CD4-positive, CD25-positive, alpha-beta regulatory T cell (primary cell): ENCODE results near the gene CABP4. TPM values are rescaled to one million over a fixed set of nuclear protein-coding genes. Genes with fewer than 3 reads are reported as not detected.
A peak's percentile ranks its signal among the peaks of the same experiment; 100 is the strongest.

Source experiments
- ATAC-seq, 2 donors: fragments of 150-1000 bp; cut with Tn5 transposase; one replicate each; pipeline ENCODE4 v1.10.0; 2021; ENCODE audit warnings: low read depth in 2 of 2, moderate number of reproducible peaks in 2 of 2, moderate library complexity in 1 of 2
- DNase-seq, 3 donors: peaks; one replicate each; pipeline versions ENCODE4 v3.0.0 to v3.0.0-alpha.2; 2012 to 2022; ENCODE audit warnings: mixed read lengths in 1 of 3
- H3K27ac ChIP-seq: one replicate; pipeline ENCODE4 v1.7.0; 2013; ENCODE audit warnings: mild to moderate bottlenecking, low read length; ENCODE audit not compliant: insufficient read depth, poor library complexity, severe bottlenecking
- H3K27me3 ChIP-seq: one replicate; pipeline ENCODE4 v1.7.0; 2013; ENCODE audit warnings: low read length; ENCODE audit not compliant: control insufficient read depth, insufficient read depth
- H3K36me3 ChIP-seq: one replicate; pipeline ENCODE4 v1.7.0; 2013; ENCODE audit warnings: mild to moderate bottlenecking, low read length, moderate library complexity; ENCODE audit not compliant: control insufficient read depth, insufficient read depth
- H3K4me1 ChIP-seq: 2 replicates; pipeline ENCODE4 v1.7.0; 2013; ENCODE audit warnings: mild to moderate bottlenecking, low read length; ENCODE audit not compliant: insufficient read depth, control insufficient read depth, poor library complexity, severe bottlenecking
- H3K4me3 ChIP-seq: one replicate; pipeline ENCODE4 v1.7.0; 2013; ENCODE audit warnings: low read depth, mild to moderate bottlenecking, low read length, moderate library complexity
- H3K9me3 ChIP-seq, 2 experiments: 1 replicate in 1 of 2; 2 replicates in 1 of 2; pipeline ENCODE4 v1.7.0; 2013; ENCODE audit warnings: low read length in 2 of 2, mild to moderate bottlenecking in 1 of 2, moderate library complexity in 1 of 2; ENCODE audit not compliant: control insufficient read depth in 2 of 2
- H3K27ac Mint-ChIP-seq, 3 donors: one replicate each; pipeline ENCODE4 v1.8.0; 2020 to 2022; ENCODE audit warnings: mild to moderate bottlenecking in 3 of 3, mixed read lengths in 3 of 3, moderate library complexity in 2 of 3
- H3K27me3 Mint-ChIP-seq: one replicate; pipeline ENCODE4 v1.8.0; 2022; ENCODE audit warnings: mild to moderate bottlenecking, mixed read lengths
- H3K36me3 Mint-ChIP-seq: one replicate; pipeline ENCODE4 v1.8.0; 2020; ENCODE audit warnings: mixed read lengths
- H3K4me1 Mint-ChIP-seq, 4 donors: one replicate each; pipeline ENCODE4 v1.8.0; 2020 to 2022; ENCODE audit warnings: mixed read lengths in 4 of 4, mild to moderate bottlenecking in 1 of 4
- H3K4me3 Mint-ChIP-seq, 4 donors: one replicate each; pipeline ENCODE4 v1.8.0; 2020 to 2022; ENCODE audit warnings: mild to moderate bottlenecking in 4 of 4, mixed read lengths in 4 of 4, moderate library complexity in 3 of 4
- H3K9me3 Mint-ChIP-seq, 7 donors: one replicate each; pipeline ENCODE4 v1.8.0; 2020 to 2022; ENCODE audit warnings: mixed read lengths in 7 of 7, mild to moderate bottlenecking in 3 of 7, moderate library complexity in 2 of 7
- polyA plus RNA-seq, 4 donors: library from polyadenylated mRNA; unstranded; fragments of 300-500 nt; fragmentation: Illumina TruSeq; gene quantifications; one replicate each; pipeline ENCODE4 v1.2.3, GENCODE V29; 2021
- total RNA-seq: library from RNA; stranded (reverse); gene quantifications from one replicate; pipeline ENCODE4 v1.2.3, GENCODE V29; 2022

CABP4 gene
- total and polyA plus RNA-seq, 5 donors from 2014 or later = 0.57 to 13.2 (median 0.96) TPM

GRCh38 chr11:67506426-67507051 lies 51.4 kb downstream of the CABP4 start:
- peak overlapping the region; percentile 98 for H3K27ac ChIP-seq
- H3K27me3 Mint-ChIP-seq = peaks cover 23% of the 10 kb centered on the region
- no peak for ATAC-seq
- peaks cover 7 to 45% (median 29%) of the 10 kb centered on the region in 4 donors for H3K4me1 Mint-ChIP-seq
- peaks cover 10% of the 10 kb centered on the region for H3K36me3 ChIP-seq
- H3K4me3 Mint-ChIP-seq = peak overlapping the region; percentile 90 to 98 (median 94)
- peak overlapping the region; percentile 86 to 96 (median 92) for H3K27ac Mint-ChIP-seq
- peak overlapping the region; percentile 47 for H3K4me3 ChIP-seq
- H3K27me3 ChIP-seq = peaks cover 5% of the 10 kb centered on the region
- no peaks in the 10 kb centered on the region for H3K9me3 ChIP-seq
- no peak for DNase-seq
- peaks cover 49% of the 10 kb centered on the region for H3K4me1 ChIP-seq
- no peaks in the 10 kb centered on the region for H3K36me3 Mint-ChIP-seq
- no peaks in the 10 kb centered on the region for H3K9me3 Mint-ChIP-seq

GRCh38 chr11:67507242-67507863 lies 52.2 kb downstream of the CABP4 start:
- Mint-ChIP-seq H3K9me3 (no peaks in the 10 kb centered on the region), H3K36me3 (no peaks in the 10 kb centered on the region), H3K4me3 (peak overlapping the region; percentile 90 to 96 (median 91)), H3K27me3 (peaks cover 23% of the 10 kb centered on the region), H3K27ac (peak overlapping the region; percentile 86 to 96 (median 94)), H3K4me1 (peaks cover 7 to 45% (median 29%) of the 10 kb centered on the region in 4 donors)
- Histone ChIP-seq H3K4me3 (peak overlapping the region; percentile 52), H3K27me3 (peaks cover 9% of the 10 kb centered on the region), H3K4me1 (peaks cover 49% of the 10 kb centered on the region), H3K27ac (peak overlapping the region; percentile 98), H3K36me3 (peaks cover 3% of the 10 kb centered on the region), H3K9me3 (no peaks in the 10 kb centered on the region)
- ATAC-seq (no peak), DNase-seq (peak in 1 of 3 donors; percentile 18)

- Mint-ChIP-seq H3K4me1 (peaks cover 7 to 40% (median 26%) of the 10 kb centered on the region in 4 donors), H3K4me3 (peak within 1 kb of the TSS; percentile 90 to 96 (median 91)), H3K27me3 (peaks cover 23% of the 10 kb centered on the region), H3K36me3 (no peaks in the 10 kb centered on the region), H3K9me3 (no peaks in the 10 kb centered on the region), H3K27ac (peak within 1 kb of the TSS; percentile 94 to 96 (median 94))
- Histone ChIP-seq H3K4me3 (peak within 1 kb of the TSS; percentile 66), H3K36me3 (no peaks in the 10 kb centered on the region), H3K27ac (peak within 1 kb of the TSS; percentile 98), H3K27me3 (peaks cover 9% of the 10 kb centered on the region), H3K9me3 (no peaks in the 10 kb centered on the region), H3K4me1 (peaks cover 46% of the 10 kb centered on the region)
- DNase-seq (peak; percentile 95 to 99 (median 96)), ATAC-seq (peak; percentile 77 to 79)
These were observed 52.8 kb downstream of the CABP4 start, which contains the start of gene CDK2AP2 for GRCh38 chr11:67507864-67508485. Gene CDK2AP2, minus strand, starts transcription at chr11:67508162. Its CDS starts 80 bp downstream, at chr11:67508082.

- peaks cover 39% of the 10 kb centered on the region for H3K4me1 ChIP-seq
- peak; percentile 97 to 99 (median 98) for DNase-seq
- no peaks in the 10 kb centered on the region for H3K9me3 Mint-ChIP-seq
- H3K4me1 Mint-ChIP-seq = peaks cover 7 to 34% (median 22%) of the 10 kb centered on the region in 4 donors
- H3K27ac ChIP-seq = peak overlapping the region; percentile 98
- H3K36me3 Mint-ChIP-seq = no peaks in the 10 kb centered on the region
- H3K27me3 Mint-ChIP-seq = peaks cover 27% of the 10 kb centered on the region
- H3K27ac Mint-ChIP-seq = peak overlapping the region; percentile 94 to 96 (median 94)
- H3K4me3 Mint-ChIP-seq = peak overlapping the region; percentile 90 to 96 (median 91)
- no peaks in the 10 kb centered on the region for H3K36me3 ChIP-seq
- ATAC-seq = peak; percentile 35 to 44
- peaks cover 9% of the 10 kb centered on the region for H3K27me3 ChIP-seq
- H3K4me3 ChIP-seq = peak overlapping the region; percentile 66
- H3K9me3 ChIP-seq = no peaks in the 10 kb centered on the region
These were observed 53.5 kb downstream of the CABP4 start for GRCh38 chr11:67508486-67509121.

GRCh38 chr11:67510023-67510345 lies 54.8 kb downstream of the CABP4 start:
- Histone ChIP-seq H3K9me3 (no peaks in the 10 kb centered on the region), H3K4me1 (peaks cover 34% of the 10 kb centered on the region), H3K36me3 (no peaks in the 10 kb centered on the region), H3K27ac (no peak overlapping the region), H3K4me3 (no peak overlapping the region), H3K27me3 (peaks cover 14% of the 10 kb centered on the region)
- Mint-ChIP-seq H3K9me3 (no peaks in the 10 kb centered on the region), H3K4me3 (peak overlapping the region in 2 of 4 donors; percentile 7 to 91), H3K27ac (peak overlapping the region in 1 of 3 donors; percentile 94), H3K27me3 (peaks cover 29% of the 10 kb centered on the region), H3K36me3 (no peaks in the 10 kb centered on the region), H3K4me1 (peaks cover 7 to 31% (median 23%) of the 10 kb centered on the region in 4 donors)
- no peak for ATAC-seq
- no peak for DNase-seq

Other genes starting within 250 kb of the CABP4 start
- gene GRK2, start 188.9 kb upstream of the CABP4 start, total RNA-seq = 295 TPM
- 10 to 100 TPM; 13.2 to 27.8 (median 19.3) TPM for gene GRK2, start 188.9 kb upstream of the CABP4 start, polyA plus RNA-seq
- gene ANKRD13D, start 166.1 kb upstream of the CABP4 start, total RNA-seq = 158 TPM
- 10 to 100 TPM in 3 of 4 donors, 1 to 10 TPM in 1; 9.5 to 18.9 (median 12.6) TPM for gene ANKRD13D, start 166.1 kb upstream of the CABP4 start, polyA plus RNA-seq
- 24.4 TPM for gene SSH3, start 151.8 kb upstream of the CABP4 start, total RNA-seq
- 1 to 10 TPM; 2.3 to 7.1 (median 3.1) TPM for gene SSH3, start 151.8 kb upstream of the CABP4 start, polyA plus RNA-seq
- 60.6 TPM for gene POLD4, start 101.8 kb upstream of the CABP4 start, total RNA-seq
- gene POLD4, start 101.8 kb upstream of the CABP4 start, polyA plus RNA-seq = 100 to 1,000 TPM; 103 to 127 (median 118) TPM
- gene CLCF1, start 81.8 kb upstream of the CABP4 start, total RNA-seq = 3.0 TPM
- 1 to 10 TPM in 1 of 4 donors, under 1 TPM in 3; 0.10 to 1.3 (median 0.40) TPM for gene CLCF1, start 81.8 kb upstream of the CABP4 start, polyA plus RNA-seq
- gene RAD9A, start 63.4 kb upstream of the CABP4 start, total RNA-seq = 27.5 TPM
- gene RAD9A, start 63.4 kb upstream of the CABP4 start, polyA plus RNA-seq = 1 to 10 TPM; 3.5 to 6.7 (median 6.4) TPM
- 160 TPM for gene PPP1CA, start 53.5 kb upstream of the CABP4 start, total RNA-seq
- 100 to 1,000 TPM; 547 to 762 (median 622) TPM for gene PPP1CA, start 53.5 kb upstream of the CABP4 start, polyA plus RNA-seq
- 312 TPM for gene TBC1D10C, start 51.3 kb upstream of the CABP4 start, total RNA-seq
- 100 to 1,000 TPM; 328 to 504 (median 378) TPM for gene TBC1D10C, start 51.3 kb upstream of the CABP4 start, polyA plus RNA-seq
- gene CARNS1, start 39.7 kb upstream of the CABP4 start, total RNA-seq = 7.8 TPM
- 1 to 10 TPM in 2 of 4 donors, under 1 TPM in 2; 0.63 to 2.3 (median 1.1) TPM for gene CARNS1, start 39.7 kb upstream of the CABP4 start, polyA plus RNA-seq
- 66.0 TPM for gene RPS6KB2, start 26.9 kb upstream of the CABP4 start, total RNA-seq
- 10 to 100 TPM; 44.4 to 61.5 (median 50.3) TPM for gene RPS6KB2, start 26.9 kb upstream of the CABP4 start, polyA plus RNA-seq
- 291 TPM for gene PTPRCAP, start 17.7 kb upstream of the CABP4 start, total RNA-seq
- 1,000 to 10,000 TPM in 1 of 4 donors, 100 to 1,000 TPM in 3; 829 to 1,084 (median 978) TPM for gene PTPRCAP, start 17.7 kb upstream of the CABP4 start, polyA plus RNA-seq
- 70.5 TPM for gene CORO1B, start 11.9 kb upstream of the CABP4 start, total RNA-seq
- 100 to 1,000 TPM in 1 of 4 donors, 10 to 100 TPM in 3; 46.8 to 109 (median 72.8) TPM for gene CORO1B, start 11.9 kb upstream of the CABP4 start, polyA plus RNA-seq
- not detected for gene GPR152, start 2.6 kb upstream of the CABP4 start, total RNA-seq
- under 1 TPM; 0.13 to 0.84 (median 0.35) TPM for gene GPR152, start 2.6 kb upstream of the CABP4 start, polyA plus RNA-seq
- gene TMEM134, start 13.9 kb downstream of the CABP4 start, total RNA-seq = 48.7 TPM
- 100 to 1,000 TPM; 148 to 228 (median 172) TPM for gene TMEM134, start 13.9 kb downstream of the CABP4 start, polyA plus RNA-seq
- gene AIP, start 27.7 kb downstream of the CABP4 start, total RNA-seq = 124 TPM
- 100 to 1,000 TPM; 200 to 234 (median 219) TPM for gene AIP, start 27.7 kb downstream of the CABP4 start, polyA plus RNA-seq
- gene PITPNM1, start 50.0 kb downstream of the CABP4 start, total RNA-seq = 116 TPM
- gene PITPNM1, start 50.0 kb downstream of the CABP4 start, polyA plus RNA-seq = 10 to 100 TPM; 15.7 to 21.3 (median 17.6) TPM
- 38.5 TPM for gene CDK2AP2, start 52.8 kb downstream of the CABP4 start, total RNA-seq
- 100 to 1,000 TPM; 113 to 135 (median 128) TPM for gene CDK2AP2, start 52.8 kb downstream of the CABP4 start, polyA plus RNA-seq
- not detected for gene CABP2, start 68.1 kb downstream of the CABP4 start, total RNA-seq
- gene CABP2, start 68.1 kb downstream of the CABP4 start, polyA plus RNA-seq = not detected
- gene GSTP1, start 128.5 kb downstream of the CABP4 start, total RNA-seq = 55.7 TPM
- gene GSTP1, start 128.5 kb downstream of the CABP4 start, polyA plus RNA-seq = 100 to 1,000 TPM; 180 to 231 (median 219) TPM
- gene NDUFV1, start 151.6 kb downstream of the CABP4 start, total RNA-seq = 204 TPM
- 100 to 1,000 TPM; 101 to 128 (median 113) TPM for gene NDUFV1, start 151.6 kb downstream of the CABP4 start, polyA plus RNA-seq
- 1.9 TPM for gene NUDT8, start 174.6 kb downstream of the CABP4 start, total RNA-seq
- 1 to 10 TPM; 1.2 to 3.7 (median 2.6) TPM for gene NUDT8, start 174.6 kb downstream of the CABP4 start, polyA plus RNA-seq
- gene TBX10, start 184.4 kb downstream of the CABP4 start, total RNA-seq = not detected
- not detected for gene TBX10, start 184.4 kb downstream of the CABP4 start, polyA plus RNA-seq
- 0.57 TPM for gene ACY3, start 195.4 kb downstream of the CABP4 start, total RNA-seq
- gene ACY3, start 195.4 kb downstream of the CABP4 start, polyA plus RNA-seq = 1 to 10 TPM in 1 of 4 donors, under 1 TPM in 2, not detected in 1; 0.37 to 1.1 (median 0.59) TPM
- not detected for gene ALDH3B2, start 219.3 kb downstream of the CABP4 start, total RNA-seq
- gene ALDH3B2, start 219.3 kb downstream of the CABP4 start, polyA plus RNA-seq = not detected